PC-3 (cell line): ENCODE measurements around the gene CLK2.

Source experiments
- CTCF ChIP-seq: fragments of 300-600 bp; sonication (generic); conservative IDR thresholded peaks from 2 replicates; pipeline ENCODE4 v1.5.1; 2017; ENCODE audit warnings: antibody characterized with exemption, low read depth, mild to moderate bottlenecking, low read length
- EZH2 ChIP-seq: fragments of 300-600 bp; sonication (generic); IDR thresholded peaks from one replicate; pipeline ENCODE4 v1.6.1; 2017; ENCODE audit warnings: antibody characterized with exemption, mild to moderate bottlenecking, low read length; ENCODE audit not compliant: unreplicated experiment
- EZH2phosphoT487 ChIP-seq: fragments of 300-600 bp; sonication (generic); IDR thresholded peaks from 2 replicates; pipeline ENCODE4 v1.6.1; 2018; ENCODE audit warnings: mild to moderate bottlenecking, antibody characterized with exemption, low read length, borderline replicate concordance

- TF ChIP-seq EZH2: no peak
- TF ChIP-seq CTCF: no peak
- no peak for TF ChIP-seq EZH2phosphoT487
Measured at GRCh38 chr1:155285063-155285462, 11.8 kb upstream of the CLK2 start.
